ENCODE measurements around the gene JMJD1C. TPM values are rescaled to one million over a fixed set of nuclear protein-coding genes. Genes with fewer than 3 reads are reported as not detected.

The JMJD1C gene
- total RNA-seq, 2 donors from 2014 or later = 40.9 to 44.3 TPM

GRCh38 chr10:63481815-63482421, 16.1 kb upstream of the JMJD1C start:
- DNase-seq (no peak), ATAC-seq (no peak)
- intact Hi-C loops (cut with DNase I) = no loop called here

GRCh38 chr10:63480237-63480636, 14.5 kb upstream of the JMJD1C start:
- no peak for ATAC-seq
- intact Hi-C loops (cut with DNase I) = no loop called here
- DNase-seq = no peak

GRCh38 chr10:63478564-63478963, 12.8 kb upstream of the JMJD1C start:
- intact Hi-C loops (cut with DNase I) = no loop called here
- ATAC-seq (no peak), DNase-seq (no peak)

- no peak for ATAC-seq
- no peak for DNase-seq
- intact Hi-C loops (cut with DNase I) = no loop called here
Measured at GRCh38 chr10:63477927-63478326, 12.2 kb upstream of the JMJD1C start.

GRCh38 chr10:63474488-63474887, 8.7 kb upstream of the JMJD1C start:
- intact Hi-C loops (cut with DNase I) = no loop called here
- ATAC-seq = no peak

GRCh38 chr10:63470928-63471327, 5.2 kb upstream of the JMJD1C start:
- DNase-seq = no peak
- no peak for ATAC-seq
- intact Hi-C loops (cut with DNase I) = no loop called here

More at GRCh38 chr10:63474488-63474887, 8.7 kb upstream of the JMJD1C start:
- DNase-seq = no peak

GRCh38 chr10:63468947-63469346, 3.2 kb upstream of the JMJD1C start:
- no peak for ATAC-seq
- no peak for DNase-seq
- intact Hi-C loops (cut with DNase I) = loop anchor here (5.0 to 10.0 kb wide), 4 partner anchors 48 to 254 kb away; no protein-coding TSS in a partner anchor

GRCh38 chr10:63467841-63468240, 2.1 kb upstream of the JMJD1C start:
- DNase-seq = no peak
- ATAC-seq = no peak
- intact Hi-C loops (cut with DNase I) = loop anchor here (2.0 to 10.0 kb wide), 5 partner anchors 49 to 253 kb away; no protein-coding TSS in a partner anchor

- peak; percentile 48 to 57 for ATAC-seq
- DNase-seq = peak; percentile 67
Measured at GRCh38 chr10:63466144-63466935, 563 bp upstream of the JMJD1C start.

GRCh38 chr10:63464402-63465292, 1.1 kb downstream of the JMJD1C start:
- intact Hi-C loops (cut with DNase I) = loop anchor here (5.0 to 10.0 kb wide), 4 partner anchors 53 to 250 kb away; no protein-coding TSS in a partner anchor
- peak; percentile 55 to 78 for ATAC-seq
- no peak for DNase-seq

More at GRCh38 chr10:63466144-63466935, 563 bp upstream of the JMJD1C start:
- intact Hi-C loops (cut with DNase I) = loop anchor here (2.0 to 10.0 kb wide), 5 partner anchors 51 to 252 kb away; no protein-coding TSS in a partner anchor

GRCh38 chr10:63462442-63462841, 3.3 kb downstream of the JMJD1C start:
- DNase-seq = no peak
- ATAC-seq = no peak
- intact Hi-C loops (cut with DNase I) = loop anchor here in 1 of 2 donors (10.0 kb wide), 2 partner anchors 162 to 248 kb away; no protein-coding TSS in a partner anchor

GRCh38 chr10:63458177-63458576, 7.6 kb downstream of the JMJD1C start:
- DNase-seq = no peak
- ATAC-seq = no peak
- intact Hi-C loops (cut with DNase I) = no loop called here

- no peak for ATAC-seq
- intact Hi-C loops (cut with DNase I) = no loop called here
- no peak for DNase-seq
Measured at GRCh38 chr10:63457594-63457993, 8.2 kb downstream of the JMJD1C start.

- ATAC-seq (peak in 1 of 2 donors; percentile 66), DNase-seq (no peak)
- intact Hi-C loops (cut with DNase I) = no loop called here
Measured at GRCh38 chr10:63456437-63457210, 9.2 kb downstream of the JMJD1C start.

- intact Hi-C loops (cut with DNase I) = no loop called here
- no peak for ATAC-seq
- no peak for DNase-seq
Measured at GRCh38 chr10:63455507-63455906, 10.3 kb downstream of the JMJD1C start.

GRCh38 chr10:63454631-63455030, 11.1 kb downstream of the JMJD1C start:
- DNase-seq = no peak
- intact Hi-C loops (cut with DNase I) = no loop called here
- no peak for ATAC-seq

GRCh38 chr10:63452524-63452923, 13.3 kb downstream of the JMJD1C start:
- intact Hi-C loops (cut with DNase I) = no loop called here
- ATAC-seq (no peak), DNase-seq (no peak)

- DNase-seq (no peak), ATAC-seq (no peak)
- intact Hi-C loops (cut with DNase I) = no loop called here
Measured at GRCh38 chr10:63446716-63447440, 18.9 kb downstream of the JMJD1C start.
